ENCODE measurements around the gene TMEM270.

DNA sequence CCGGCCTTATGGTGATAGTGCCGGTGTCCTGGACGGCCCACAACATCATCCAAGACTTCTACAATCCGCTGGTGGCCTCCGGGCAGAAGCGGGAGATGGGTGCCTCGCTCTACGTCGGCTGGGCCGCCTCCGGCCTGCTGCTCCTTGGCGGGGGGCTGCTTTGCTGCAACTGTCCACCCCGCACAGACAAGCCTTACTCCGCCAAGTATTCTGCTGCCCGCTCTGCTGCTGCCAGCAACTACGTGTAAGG is 29.4 kb upstream of the TMEM270 start:
- TF ChIP-seq, protein P1, sequence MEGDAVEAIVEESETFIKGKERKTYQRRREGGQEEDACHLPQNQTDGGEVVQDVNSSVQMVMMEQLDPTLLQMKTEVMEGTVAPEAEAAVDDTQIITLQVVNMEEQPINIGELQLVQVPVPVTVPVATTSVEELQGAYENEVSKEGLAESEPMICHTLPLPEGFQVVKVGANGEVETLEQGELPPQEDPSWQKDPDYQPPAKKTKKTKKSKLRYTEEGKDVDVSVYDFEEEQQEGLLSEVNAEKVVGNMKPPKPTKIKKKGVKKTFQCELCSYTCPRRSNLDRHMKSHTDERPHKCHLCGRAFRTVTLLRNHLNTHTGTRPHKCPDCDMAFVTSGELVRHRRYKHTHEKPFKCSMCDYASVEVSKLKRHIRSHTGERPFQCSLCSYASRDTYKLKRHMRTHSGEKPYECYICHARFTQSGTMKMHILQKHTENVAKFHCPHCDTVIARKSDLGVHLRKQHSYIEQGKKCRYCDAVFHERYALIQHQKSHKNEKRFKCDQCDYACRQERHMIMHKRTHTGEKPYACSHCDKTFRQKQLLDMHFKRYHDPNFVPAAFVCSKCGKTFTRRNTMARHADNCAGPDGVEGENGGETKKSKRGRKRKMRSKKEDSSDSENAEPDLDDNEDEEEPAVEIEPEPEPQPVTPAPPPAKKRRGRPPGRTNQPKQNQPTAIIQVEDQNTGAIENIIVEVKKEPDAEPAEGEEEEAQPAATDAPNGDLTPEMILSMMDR (IDR thresholded peaks at IDR 0.05; ENCODE audit: insufficient read depth, low read length, poor library complexity, severe bottlenecking) = no peak
- no peak for TF ChIP-seq EZH2phosphoT487 (conservative IDR thresholded peaks at IDR 0.05; ENCODE audit: low read length)
